ENCODE data around the gene NBL1.

Gene NBL1

DNA sequence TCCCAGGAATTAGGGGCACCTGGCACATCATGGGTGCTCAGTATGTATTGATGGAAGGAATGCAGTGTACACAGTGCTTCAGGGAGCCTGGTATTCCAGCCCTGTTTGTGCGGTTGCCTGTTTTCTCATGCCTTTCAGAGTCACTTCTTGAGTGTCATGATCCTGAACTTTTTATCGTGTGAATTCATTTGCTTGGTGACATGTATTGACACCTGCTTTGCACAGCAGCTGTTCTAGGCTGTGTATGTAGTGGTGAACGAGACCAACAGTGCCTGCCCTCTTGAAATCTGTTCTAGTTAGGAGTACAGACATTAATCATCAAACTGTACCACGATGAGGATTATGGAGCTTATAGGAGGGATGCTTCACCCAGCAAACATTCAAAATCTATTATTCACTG lies 26.7 kb downstream of the NBL1 start:
- CTCF ChIA-PET = interaction anchor here (0.6 kb wide), 1 partner anchor 326 kb away, joined by 4 read pairs; no protein-coding TSS in a partner anchor
- no peak overlapping the region for H3K27ac ChIP-seq
- POLR2A ChIA-PET (ENCODE audit: low non-redundant PET) = no interaction called here
- no peak for DNase-seq (ENCODE audit: low spot score)
- TF ChIP-seq, protein P1, sequence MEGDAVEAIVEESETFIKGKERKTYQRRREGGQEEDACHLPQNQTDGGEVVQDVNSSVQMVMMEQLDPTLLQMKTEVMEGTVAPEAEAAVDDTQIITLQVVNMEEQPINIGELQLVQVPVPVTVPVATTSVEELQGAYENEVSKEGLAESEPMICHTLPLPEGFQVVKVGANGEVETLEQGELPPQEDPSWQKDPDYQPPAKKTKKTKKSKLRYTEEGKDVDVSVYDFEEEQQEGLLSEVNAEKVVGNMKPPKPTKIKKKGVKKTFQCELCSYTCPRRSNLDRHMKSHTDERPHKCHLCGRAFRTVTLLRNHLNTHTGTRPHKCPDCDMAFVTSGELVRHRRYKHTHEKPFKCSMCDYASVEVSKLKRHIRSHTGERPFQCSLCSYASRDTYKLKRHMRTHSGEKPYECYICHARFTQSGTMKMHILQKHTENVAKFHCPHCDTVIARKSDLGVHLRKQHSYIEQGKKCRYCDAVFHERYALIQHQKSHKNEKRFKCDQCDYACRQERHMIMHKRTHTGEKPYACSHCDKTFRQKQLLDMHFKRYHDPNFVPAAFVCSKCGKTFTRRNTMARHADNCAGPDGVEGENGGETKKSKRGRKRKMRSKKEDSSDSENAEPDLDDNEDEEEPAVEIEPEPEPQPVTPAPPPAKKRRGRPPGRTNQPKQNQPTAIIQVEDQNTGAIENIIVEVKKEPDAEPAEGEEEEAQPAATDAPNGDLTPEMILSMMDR (conservative IDR thresholded peaks at IDR 0.05; ENCODE audit: low read depth) = no peak

DNA sequence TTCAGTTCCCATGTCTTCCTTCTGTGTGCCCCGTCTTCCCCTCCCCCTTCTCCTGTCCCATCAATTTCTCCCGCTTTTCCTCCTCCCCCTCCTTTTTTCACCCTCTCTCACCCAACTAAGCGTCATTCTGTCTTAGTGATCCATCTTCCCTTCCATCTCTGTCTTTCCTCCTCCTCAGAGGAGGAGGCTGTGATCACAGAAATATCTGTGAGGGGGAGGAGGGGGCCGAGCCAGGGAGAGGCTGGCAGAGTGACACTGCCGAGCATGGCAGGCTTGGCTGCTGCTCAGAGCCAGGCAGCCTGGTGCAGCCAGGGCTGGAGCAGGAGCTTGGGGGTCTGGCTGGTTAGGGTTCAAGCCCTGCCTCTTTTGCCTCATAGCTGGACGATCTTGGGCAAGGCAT lies 28.1 kb downstream of the NBL1 start:
- CTCF ChIA-PET = no interaction called here
- DNase-seq (ENCODE audit: low spot score) = no peak
- no peak overlapping the region for H3K27ac ChIP-seq
- TF ChIP-seq, protein P1 (conservative IDR thresholded peaks at IDR 0.05; ENCODE audit: low read depth) = no peak
- POLR2A ChIA-PET (ENCODE audit: low non-redundant PET) = no interaction called here

GRCh38 chr1:19675797-19676196 lies 31.7 kb downstream of the NBL1 start:
- POLR2A ChIA-PET (ENCODE audit: low non-redundant PET) = interaction anchor here (0.6 kb wide), 1 partner anchor 345 kb away, joined by 3 read pairs; no protein-coding TSS in a partner anchor
- H3K27ac ChIP-seq = no peak overlapping the region
- TF ChIP-seq, protein P1 (conservative IDR thresholded peaks at IDR 0.05; ENCODE audit: low read depth) = no peak
- no peak for DNase-seq (ENCODE audit: low spot score)
- CTCF ChIA-PET = interaction anchor here (0.6 kb wide), 1 partner anchor 21 kb away, joined by 4 read pairs; no protein-coding TSS in a partner anchor

DNA sequence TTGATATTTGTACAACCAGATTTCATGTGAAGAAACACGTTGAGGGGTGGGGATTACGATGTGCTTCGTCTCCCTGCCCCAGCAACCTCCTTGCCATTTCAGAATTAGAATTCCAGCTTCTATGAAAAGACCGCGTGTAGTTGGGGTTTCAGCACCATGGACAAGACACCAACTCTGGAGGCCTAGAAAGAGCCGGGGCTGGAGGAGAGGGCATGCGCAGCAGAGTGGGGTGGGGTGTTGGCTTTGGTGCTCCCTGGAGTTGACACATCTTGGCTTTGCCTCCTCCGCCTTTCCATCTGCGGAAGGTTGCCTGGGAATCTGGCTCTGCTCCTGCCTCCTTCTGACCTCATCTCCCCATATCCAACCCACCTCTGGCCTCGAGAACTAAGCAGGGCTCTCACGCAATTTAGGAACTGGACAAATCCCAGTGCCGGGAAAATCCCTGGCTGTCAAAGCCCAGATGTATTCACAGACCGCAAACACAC lies 32.4 kb downstream of the NBL1 start:
- ChIA-PET CTCF (interaction anchor here (0.5 to 0.6 kb wide), 2 partner anchors 22 to 193 kb away, joined by 3 to 4 read pairs; no protein-coding TSS in a partner anchor), POLR2A (ENCODE audit: low non-redundant PET) (interaction anchor here (0.6 kb wide), 1 partner anchor 346 kb away, joined by 3 read pairs; no protein-coding TSS in a partner anchor)
- no peak overlapping the region for H3K27ac ChIP-seq
- TF ChIP-seq, protein P1 (conservative IDR thresholded peaks at IDR 0.05; ENCODE audit: low read depth) = no peak
- peak; percentile 70 for DNase-seq (ENCODE audit: low spot score)

DNA sequence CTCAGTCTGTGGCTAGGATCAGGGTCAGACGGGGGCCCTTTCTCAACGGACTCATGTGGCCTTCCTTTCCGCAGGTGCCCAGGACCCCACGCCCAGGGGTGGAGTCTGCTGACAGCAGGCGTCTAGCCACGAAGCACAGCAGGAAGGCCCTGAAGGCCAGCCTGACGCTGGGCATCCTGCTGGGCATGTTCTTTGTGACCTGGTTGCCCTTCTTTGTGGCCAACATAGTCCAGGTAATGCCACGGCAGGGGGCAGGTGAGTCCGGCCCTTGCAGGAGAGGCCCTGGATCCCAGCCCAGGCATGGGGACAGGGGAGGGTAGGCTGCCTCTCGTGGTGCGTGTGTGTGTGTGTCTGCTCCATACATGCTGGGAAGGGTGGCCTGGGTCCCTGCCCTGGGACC lies 34.4 kb downstream of the NBL1 start:
- CTCF ChIA-PET = no interaction called here
- TF ChIP-seq, protein P1 (conservative IDR thresholded peaks at IDR 0.05; ENCODE audit: low read depth) = no peak
- POLR2A ChIA-PET (ENCODE audit: low non-redundant PET) = no interaction called here
- no peak overlapping the region for H3K27ac ChIP-seq
- DNase-seq (ENCODE audit: low spot score) = no peak

- DNase-seq (ENCODE audit: low spot score) = no peak
- CTCF ChIA-PET = no interaction called here
- POLR2A ChIA-PET (ENCODE audit: low non-redundant PET) = interaction anchor here (0.5 kb wide), 1 partner anchor 30 kb away, joined by 3 read pairs; no protein-coding TSS in a partner anchor
These were observed 34.9 kb downstream of the NBL1 start for GRCh38 chr1:19678931-19679453.

More at GRCh38 chr1:19678931-19679453, 34.9 kb downstream of the NBL1 start:
- H3K27ac ChIP-seq = no peak overlapping the region
- TF ChIP-seq, protein P1 (conservative IDR thresholded peaks at IDR 0.05; ENCODE audit: low read depth) = no peak
